ENCODE measurements around the gene GALE.

GRCh38 chr1:23805025-23805424, 4.5 kb upstream of the GALE start:
- no peak for TF ChIP-seq CTCF (IDR thresholded peaks at IDR 0.05; ENCODE audit: low read length)
- no peak for TF ChIP-seq EZH2 (IDR thresholded peaks at IDR 0.05; ENCODE audit: borderline replicate concordance, low read length)

Measured in OCI-LY1 (cell line).